H1 (cell line): ENCODE data around the gene GIMAP2. TPM values are rescaled to one million over a fixed set of nuclear protein-coding genes. Genes with fewer than 3 reads are reported as not detected.

Source experiments
- ASH2L ChIP-seq: fragments of 200-600, 300-600 bp; sonication (generic); IDR thresholded peaks from one replicate; pipeline ENCODE4 v1.7.1; 2017; ENCODE audit warnings: low read length
- POLR2AphosphoS5 ChIP-seq: IDR thresholded peaks from 2 replicates; pipeline ENCODE4 v1.6.1; 2011; ENCODE audit warnings: low read depth, low read length
- RXRA ChIP-seq: IDR thresholded peaks from 2 replicates; pipeline ENCODE4 v1.6.1; 2011; ENCODE audit warnings: low read depth, mild to moderate bottlenecking, low read length, moderate library complexity; ENCODE audit not compliant: insufficient read depth
- SRF ChIP-seq: IDR thresholded peaks from 2 replicates; pipeline ENCODE4 v1.6.1; 2011; ENCODE audit warnings: mild to moderate bottlenecking, low read depth, low read length, moderate library complexity
- polyA plus RNA-seq, 7 experiments: library from polyadenylated mRNA; depleted of rRNA in 3 of 7; stranded (reverse) in 5 of 7; unstranded in 2 of 7; fragments of >200 nt in 5 of 7; fragments of 200-250 nt in 2 of 7; gene quantifications; 1 replicate in 5 of 7; 2 replicates in 1 of 7; 4 replicates in 1 of 7; pipeline versions ENCODE4 v1.2.1 to v1.2.3, GENCODE V29; 2011 to 2013; ENCODE audit warnings: missing spikeins in 2 of 7, mixed read lengths in 2 of 7
- total RNA-seq: library from RNA; stranded (reverse); fragmentation: NEBNext Ultra II Directional; extraction: Animal tissue kit (Norgen Biotek cat#: 25700); gene quantifications from 2 replicates; pipeline ENCODE4 v1.2.1, GENCODE V29; 2021

Gene GIMAP2
- total and polyA plus RNA-seq, 2 of the 8 experiments (the other 6 are each of a cell fraction or from before 2014, with no cell fraction given) = not detected

DNA sequence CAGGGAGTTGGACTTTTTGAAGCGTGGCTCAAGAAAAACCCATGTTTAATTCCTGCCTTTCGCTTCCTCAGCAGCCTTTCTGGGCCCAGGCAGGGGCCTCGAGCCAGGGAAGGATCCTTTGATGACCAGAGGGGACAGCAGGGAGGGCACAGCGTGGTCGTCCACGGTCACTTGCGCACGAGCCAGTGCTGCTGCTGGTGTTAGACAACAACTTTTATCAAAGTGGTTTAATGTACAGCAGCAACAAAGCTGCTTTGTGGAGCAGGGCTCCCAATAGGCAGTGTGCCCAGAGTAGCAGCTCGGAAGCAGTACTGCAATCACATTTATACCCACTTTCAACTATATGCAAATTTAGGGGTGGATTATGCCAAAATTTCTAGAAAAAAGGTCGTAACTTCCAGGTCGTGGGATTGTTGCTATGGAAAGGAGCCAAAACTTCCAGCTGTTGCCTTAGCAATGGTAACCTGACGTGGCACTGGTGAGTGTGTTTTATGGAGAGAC lies 37.0 kb downstream of the GIMAP2 start (continued):
- TF ChIP-seq SRF (no peak), POLR2AphosphoS5 (no peak), ASH2L (no peak), RXRA (no peak)
- TF ChIP-seq, all 59 proteins: peak for 0
